OCI-LY1 (cell line): ENCODE measurements around the gene SYT9.

Experiments used
- H2AFZ ChIP-seq: fragments of 200-600 bp; sonication (generic), shearing (Covaris generic); 2 replicates; pipeline ENCODE4 v1.6.0; 2014; ENCODE audit warnings: antibody characterized with exemption, mild to moderate bottlenecking, low read length
- H3F3A ChIP-seq: fragments of 200-600 bp; sonication (generic), shearing (Covaris generic); 2 replicates; pipeline ENCODE4 v1.6.0; 2014; ENCODE audit warnings: mild to moderate bottlenecking, antibody characterized with exemption, low read length, moderate library complexity; ENCODE audit not compliant: insufficient read depth
- H3K27ac ChIP-seq: fragments of 200-600 bp; sonication (generic); 2 replicates; pipeline ENCODE4 v1.5.1; 2014; ENCODE audit warnings: low read length, mixed run types, mild to moderate bottlenecking, low read depth; ENCODE audit not compliant: poor library complexity, severe bottlenecking
- H3K27me3 ChIP-seq: fragments of 200-600 bp; sonication (generic); 2 replicates; pipeline ENCODE4 v1.6.0; 2014; ENCODE audit warnings: antibody characterized with exemption, mild to moderate bottlenecking, low read length, moderate library complexity; ENCODE audit not compliant: insufficient read depth
- H3K36me3 ChIP-seq: fragments of 200-600 bp; sonication (generic); 2 replicates; pipeline ENCODE4 v1.6.1; 2014; ENCODE audit warnings: mild to moderate bottlenecking, antibody characterized with exemption, low read length, moderate library complexity, mixed read lengths; ENCODE audit not compliant: insufficient read depth
- H3K4me1 ChIP-seq: fragments of 200-600 bp; sonication (generic); 2 replicates; pipeline ENCODE4 v1.5.1; 2014; ENCODE audit warnings: mild to moderate bottlenecking, low read length, moderate library complexity; ENCODE audit not compliant: insufficient read depth, severe bottlenecking
- H3K4me2 ChIP-seq: fragments of 200-600 bp; sonication (generic), shearing (Covaris generic); 2 replicates; pipeline ENCODE4 v1.6.1; 2014; ENCODE audit warnings: low read length
- H3K4me3 ChIP-seq: fragments of 200-600 bp; sonication (generic); 2 replicates; pipeline ENCODE4 v1.5.1; 2014; ENCODE audit warnings: low read length, low read depth, mild to moderate bottlenecking, mixed read lengths; ENCODE audit not compliant: poor library complexity, severe bottlenecking
- H3K79me2 ChIP-seq: fragments of 200-600 bp; shearing (Covaris generic); 2 replicates; pipeline ENCODE4 v1.6.1; 2016; ENCODE audit warnings: mixed run types, low read length, mixed read lengths; ENCODE audit not compliant: insufficient read depth
- H3K9ac ChIP-seq: fragments of 200-600 bp; sonication (generic), shearing (Covaris generic); 2 replicates; pipeline ENCODE4 v1.6.1; 2014; ENCODE audit warnings: mild to moderate bottlenecking, low read length, mixed read lengths
- H3K9me2 ChIP-seq: fragments of 200-600 bp; sonication (generic), shearing (Covaris generic); 2 replicates; pipeline ENCODE4 v1.6.1; 2014; ENCODE audit warnings: low read depth, mild to moderate bottlenecking, low read length, mixed read lengths
- H3K9me3 ChIP-seq: fragments of 200-600 bp; shearing (Covaris generic); 2 replicates; pipeline ENCODE4 v1.6.1; 2014; ENCODE audit warnings: low read length, mixed read lengths
- H4K20me1 ChIP-seq: fragments of 200-600 bp; sonication (generic), shearing (Covaris generic); 2 replicates; pipeline ENCODE4 v1.6.0; 2016; ENCODE audit warnings: mild to moderate bottlenecking, low read length; ENCODE audit not compliant: insufficient read depth
- EZH2 ChIP-seq: fragments of 200-600 bp; sonication (generic), shearing (Covaris generic); IDR thresholded peaks from 2 replicates; pipeline ENCODE4 v1.8.0; 2017; ENCODE audit warnings: borderline replicate concordance, mixed run types, mild to moderate bottlenecking, antibody characterized with exemption, low read length, moderate library complexity, mixed read lengths
- TF ChIP-seq, protein P1 (sequence below): fragments of 200-600 bp; sonication (generic), shearing (Covaris generic); IDR thresholded peaks from 2 replicates; pipeline ENCODE4 v1.5.1; 2017; ENCODE audit warnings: mild to moderate bottlenecking, antibody characterized with exemption, low read length, moderate library complexity, mixed read lengths

SYT9 gene

DNA sequence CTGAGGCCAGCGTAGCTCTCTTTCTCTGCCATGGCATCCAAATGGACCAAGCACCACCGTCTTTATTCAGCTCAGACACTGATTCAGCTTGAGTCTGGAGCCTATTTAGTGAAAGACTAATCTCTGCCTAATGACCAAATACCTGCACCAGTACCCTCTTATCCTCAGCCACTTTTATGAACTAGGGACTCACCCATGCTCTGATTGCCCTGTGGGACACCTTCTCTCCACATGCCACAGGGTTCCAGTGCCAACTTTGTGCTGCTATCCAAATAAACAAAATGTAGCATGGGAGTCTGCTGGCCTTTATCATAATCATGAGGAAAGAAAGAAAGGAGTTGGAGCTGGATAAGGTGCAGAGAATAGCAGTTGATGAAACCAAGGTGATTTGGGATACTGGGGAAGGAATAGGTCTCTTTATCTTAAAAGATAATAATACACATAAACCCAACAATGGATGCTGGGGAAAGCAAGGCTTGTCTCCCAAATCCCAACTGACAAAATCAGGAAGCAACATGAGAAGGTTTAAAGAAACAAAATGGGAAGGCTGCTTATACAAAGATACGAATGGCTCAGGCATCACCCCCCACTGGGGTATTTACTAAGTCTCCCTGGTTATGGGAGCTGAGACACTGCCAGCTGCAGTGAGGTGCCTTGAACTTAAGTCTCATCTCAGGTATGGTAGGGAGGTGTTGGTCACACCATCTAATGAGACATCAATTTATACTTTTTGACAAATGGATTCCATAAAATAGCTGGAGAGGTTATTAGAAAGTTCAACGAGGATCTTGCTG, 63.3 kb downstream of the SYT9 start:
- Histone ChIP-seq H3K4me3 (no peak overlapping the region), H3K79me2 (no peaks in the 10 kb centered on the region), H3K4me2 (no peak overlapping the region), H3F3A (no peaks in the 10 kb centered on the region), H3K36me3 (no peaks in the 10 kb centered on the region), H3K9me2 (no peaks in the 10 kb centered on the region), H3K27ac (no peak overlapping the region), H3K9me3 (no peaks in the 10 kb centered on the region), H3K27me3 (no peaks in the 10 kb centered on the region), H3K4me1 (no peaks in the 10 kb centered on the region), H2AFZ (no peak overlapping the region), H3K9ac (no peak overlapping the region), H4K20me1 (no peaks in the 10 kb centered on the region)
- TF ChIP-seq, protein P1, sequence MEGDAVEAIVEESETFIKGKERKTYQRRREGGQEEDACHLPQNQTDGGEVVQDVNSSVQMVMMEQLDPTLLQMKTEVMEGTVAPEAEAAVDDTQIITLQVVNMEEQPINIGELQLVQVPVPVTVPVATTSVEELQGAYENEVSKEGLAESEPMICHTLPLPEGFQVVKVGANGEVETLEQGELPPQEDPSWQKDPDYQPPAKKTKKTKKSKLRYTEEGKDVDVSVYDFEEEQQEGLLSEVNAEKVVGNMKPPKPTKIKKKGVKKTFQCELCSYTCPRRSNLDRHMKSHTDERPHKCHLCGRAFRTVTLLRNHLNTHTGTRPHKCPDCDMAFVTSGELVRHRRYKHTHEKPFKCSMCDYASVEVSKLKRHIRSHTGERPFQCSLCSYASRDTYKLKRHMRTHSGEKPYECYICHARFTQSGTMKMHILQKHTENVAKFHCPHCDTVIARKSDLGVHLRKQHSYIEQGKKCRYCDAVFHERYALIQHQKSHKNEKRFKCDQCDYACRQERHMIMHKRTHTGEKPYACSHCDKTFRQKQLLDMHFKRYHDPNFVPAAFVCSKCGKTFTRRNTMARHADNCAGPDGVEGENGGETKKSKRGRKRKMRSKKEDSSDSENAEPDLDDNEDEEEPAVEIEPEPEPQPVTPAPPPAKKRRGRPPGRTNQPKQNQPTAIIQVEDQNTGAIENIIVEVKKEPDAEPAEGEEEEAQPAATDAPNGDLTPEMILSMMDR: no peak
- TF ChIP-seq EZH2: no peak

DNA sequence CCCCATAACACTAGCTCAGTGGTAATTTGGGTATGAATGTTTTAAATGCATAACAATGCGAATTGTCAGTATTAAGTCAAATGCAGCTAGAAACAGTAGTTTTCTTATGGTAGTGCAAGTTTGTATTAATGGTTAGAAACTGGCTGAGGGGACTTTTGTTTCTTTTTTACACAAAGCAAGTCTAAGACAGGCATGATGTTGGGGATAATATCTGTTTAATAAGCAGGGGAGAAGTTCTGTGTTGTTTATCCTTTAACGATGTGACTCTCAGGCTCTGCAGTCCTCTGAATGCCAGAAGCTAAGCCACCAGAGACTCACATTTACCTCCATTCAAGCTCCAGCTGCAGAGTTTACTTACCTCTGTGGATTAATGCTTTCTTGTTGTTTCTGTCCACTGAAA, 67.8 kb downstream of the SYT9 start:
- no peaks in the 10 kb centered on the region for H3K79me2 ChIP-seq
- no peak for TF ChIP-seq EZH2
- TF ChIP-seq, protein P1: no peak
- H4K20me1 ChIP-seq: no peaks in the 10 kb centered on the region
- H3K9ac ChIP-seq: no peak overlapping the region
- H3K4me2 ChIP-seq: no peak overlapping the region
- no peak overlapping the region for H2AFZ ChIP-seq
- no peaks in the 10 kb centered on the region for H3F3A ChIP-seq
- H3K4me1 ChIP-seq: no peaks in the 10 kb centered on the region
- H3K9me2 ChIP-seq: no peaks in the 10 kb centered on the region
- H3K27me3 ChIP-seq: no peaks in the 10 kb centered on the region
- H3K27ac ChIP-seq: no peak overlapping the region
- no peaks in the 10 kb centered on the region for H3K36me3 ChIP-seq
- H3K9me3 ChIP-seq: no peaks in the 10 kb centered on the region
- H3K4me3 ChIP-seq: no peak overlapping the region

- H3K4me1 ChIP-seq: no peaks in the 10 kb centered on the region
- H3K79me2 ChIP-seq: no peaks in the 10 kb centered on the region
- TF ChIP-seq, protein P1: no peak
- TF ChIP-seq EZH2: no peak
- H3K9me3 ChIP-seq: no peaks in the 10 kb centered on the region
- no peak overlapping the region for H3K4me2 ChIP-seq
- H2AFZ ChIP-seq: no peak overlapping the region
- H3K9me2 ChIP-seq: no peaks in the 10 kb centered on the region
- no peak overlapping the region for H3K9ac ChIP-seq
- no peak overlapping the region for H3K4me3 ChIP-seq
- no peaks in the 10 kb centered on the region for H4K20me1 ChIP-seq
- H3K36me3 ChIP-seq: no peaks in the 10 kb centered on the region
- no peaks in the 10 kb centered on the region for H3K27me3 ChIP-seq
- H3F3A ChIP-seq: no peaks in the 10 kb centered on the region
- H3K27ac ChIP-seq: no peak overlapping the region
These were observed 68.6 kb downstream of the SYT9 start for GRCh38 chr11:7320306-7320705.
